Medulla oblongata (tissue), 1 donor: ENCODE results near the gene CBS.
"Not testable (repeated sequence)": the region's sequence is repeated elsewhere in the genome, so short reads cannot be mapped to it uniquely, and the experiment has no call there.

Source experiments
- DNase-seq: peaks from one replicate; pipeline ENCODE4 v3.0.0-alpha.2; 2015; ENCODE audit errors: extremely low spot score

Gene CBS

GRCh38 chr21:43025636-43026180, 49.9 kb downstream of the CBS start:
- no peak for DNase-seq

GRCh38 chr21:43024439-43025136, 51.0 kb downstream of the CBS start:
- DNase-seq = no peak

GRCh38 chr21:43023175-43023574, 52.5 kb downstream of the CBS start:
- DNase-seq = no peak

- DNase-seq = no peak
Measured at GRCh38 chr21:43021756-43022600, 53.7 kb downstream of the CBS start.

GRCh38 chr21:43021191-43021590, 54.4 kb downstream of the CBS start:
- no peak for DNase-seq

GRCh38 chr21:43020771-43021170, 54.9 kb downstream of the CBS start:
- DNase-seq = no peak

GRCh38 chr21:43020177-43020576, 55.5 kb downstream of the CBS start:
- no peak for DNase-seq

GRCh38 chr21:43018519-43018918, 57.1 kb downstream of the CBS start:
- DNase-seq = no peak

- no peak for DNase-seq
Measured at GRCh38 chr21:43016728-43017127, 58.9 kb downstream of the CBS start.

- no peak for DNase-seq
Measured at GRCh38 chr21:43015906-43016540, 59.6 kb downstream of the CBS start.

- DNase-seq = no peak
Measured at GRCh38 chr21:43012596-43012995, 63.0 kb downstream of the CBS start.

GRCh38 chr21:43006874-43007208, 68.8 kb downstream of the CBS start:
- DNase-seq = no peak

- not testable (repeated sequence) for DNase-seq
Measured at GRCh38 chr21:43006051-43006873, 69.4 kb downstream of the CBS start.

- no peak for DNase-seq
Measured at GRCh38 chr21:43005635-43006034, 70.0 kb downstream of the CBS start.

- no peak for DNase-seq
Measured at GRCh38 chr21:43004926-43005325, 70.7 kb downstream of the CBS start.
